HG02885 (cell line): Measurements from ENCODE around the gene FXYD2.

Source experiments
- ATAC-seq: cut with Tn5 transposase; IDR thresholded peaks from one replicate; pipeline ENCODE4 v1.9.1; 2021; ENCODE audit warnings: mild to moderate bottlenecking; ENCODE audit not compliant: unreplicated experiment, poor library complexity

Gene FXYD2

DNA sequence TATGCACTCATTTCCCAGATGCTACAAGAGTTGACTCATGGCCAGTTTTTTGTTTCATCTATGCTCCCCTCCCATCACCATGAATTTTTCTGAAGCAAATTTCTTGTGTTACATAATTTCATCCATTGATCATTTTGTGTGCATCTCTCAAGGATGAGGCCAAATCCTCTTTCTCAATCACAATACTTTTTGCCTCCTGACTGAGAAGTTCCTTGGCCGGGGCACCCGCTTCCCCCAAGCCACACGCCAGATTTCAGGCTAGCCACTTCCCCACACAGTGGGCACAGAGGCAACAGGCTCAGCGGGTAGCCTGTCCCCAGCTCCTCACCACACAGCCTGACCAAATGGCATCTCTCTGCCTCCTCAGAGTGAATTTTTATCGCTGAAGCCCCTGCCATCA, 17.7 kb downstream of the FXYD2 start:
- ATAC-seq = no peak

GRCh38 chr11:117805045-117805444, 19.5 kb downstream of the FXYD2 start:
- ATAC-seq = no peak

GRCh38 chr11:117803896-117804295, 20.6 kb downstream of the FXYD2 start:
- ATAC-seq = no peak

DNA sequence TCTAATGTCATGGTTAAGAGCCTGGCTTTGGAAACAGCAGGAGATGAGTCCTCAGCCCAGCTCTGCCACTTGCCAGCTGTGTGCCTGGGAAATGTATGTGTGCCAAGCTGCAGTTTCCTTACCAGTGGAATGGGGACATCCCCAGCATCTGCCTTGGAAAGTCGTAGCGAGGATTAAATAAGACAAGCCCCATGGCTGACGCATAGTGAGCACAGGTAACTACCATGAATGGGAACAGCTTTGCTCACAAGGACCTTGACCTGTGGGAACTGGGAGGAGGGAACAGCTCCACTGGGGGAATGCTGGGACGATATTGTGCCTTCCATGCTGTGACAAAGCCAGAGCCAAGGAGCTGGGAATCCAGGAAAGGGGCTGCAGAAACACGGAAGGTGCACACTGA, 24.9 kb downstream of the FXYD2 start:
- ATAC-seq = no peak

- no peak for ATAC-seq
Measured at GRCh38 chr11:117796872-117797529, 27.5 kb downstream of the FXYD2 start, which contains the start of gene DSCAML1. DSCAML1 (minus strand) TSS chr11:117797216; CDS start chr11:117797079, 137 bp downstream.

- ATAC-seq = no peak
Measured at GRCh38 chr11:117796456-117796871, 28.1 kb downstream of the FXYD2 start.

- no peak for ATAC-seq
Measured at GRCh38 chr11:117795638-117796455, 28.7 kb downstream of the FXYD2 start.

- no peak for ATAC-seq
Measured at GRCh38 chr11:117794772-117795629, 29.5 kb downstream of the FXYD2 start.

GRCh38 chr11:117794135-117794534, 30.4 kb downstream of the FXYD2 start:
- no peak for ATAC-seq

- no peak for ATAC-seq
Measured at GRCh38 chr11:117793583-117793982, 31.0 kb downstream of the FXYD2 start.

- ATAC-seq = no peak
Measured at GRCh38 chr11:117792992-117793391, 31.6 kb downstream of the FXYD2 start.

DNA sequence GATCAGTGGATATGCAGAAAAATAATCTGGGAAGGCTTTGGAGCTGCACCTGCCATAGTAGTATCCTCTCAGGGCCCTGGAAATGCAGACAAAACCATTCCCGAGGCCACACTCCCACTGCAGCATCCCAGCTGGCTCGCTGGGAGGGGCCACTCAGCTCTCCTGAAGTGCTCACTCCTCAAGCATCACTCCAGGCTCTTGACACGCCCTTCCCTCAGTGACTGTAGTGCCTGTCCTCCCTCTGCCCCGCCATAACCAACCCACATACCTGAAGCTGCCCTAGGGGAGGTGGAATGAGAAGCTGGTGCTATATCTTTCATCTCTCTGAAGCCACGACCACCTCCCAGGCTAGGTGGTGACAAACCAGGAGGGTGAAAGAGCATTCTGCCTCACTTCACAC, 32.3 kb downstream of the FXYD2 start:
- no peak for ATAC-seq

DNA sequence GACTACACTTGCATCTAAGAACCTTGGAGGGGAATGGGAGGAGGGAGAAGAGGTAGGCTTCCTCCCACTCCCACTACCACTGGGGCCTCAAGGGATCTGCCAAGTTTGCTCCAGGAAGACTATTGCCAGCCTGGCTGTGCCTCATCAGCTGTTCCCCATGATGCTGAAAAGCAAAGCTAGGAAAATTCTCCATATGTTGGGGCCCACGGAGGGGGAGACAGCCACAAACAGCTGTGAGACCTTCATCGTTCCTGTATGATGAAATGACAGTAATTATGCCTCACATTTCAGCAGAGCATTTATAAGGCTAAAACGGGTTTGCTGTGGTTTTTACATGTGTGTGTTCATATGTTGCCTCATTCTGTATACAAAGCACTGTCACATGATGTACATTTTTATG, 34.3 kb downstream of the FXYD2 start:
- ATAC-seq = no peak

DNA sequence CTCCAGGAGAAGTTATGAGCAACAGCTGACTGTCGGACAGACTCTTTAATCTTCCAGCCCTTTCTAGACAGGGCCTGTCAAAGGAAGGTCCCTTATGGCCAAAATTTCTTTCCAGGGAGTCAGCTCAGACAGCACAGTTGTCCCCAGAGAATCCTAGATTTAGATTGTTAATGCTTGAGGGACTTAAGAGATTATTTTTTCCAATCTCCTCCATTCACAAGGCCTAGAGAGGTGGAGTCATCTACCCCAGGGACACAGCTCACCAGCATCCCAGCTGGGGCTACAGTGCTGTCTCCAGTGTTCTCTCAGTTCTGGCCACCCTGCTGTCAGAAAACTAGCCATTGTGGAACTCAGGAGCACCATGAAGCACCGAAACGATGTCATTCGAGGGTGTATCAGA, 35.3 kb downstream of the FXYD2 start:
- no peak for ATAC-seq

- no peak for ATAC-seq
Measured at GRCh38 chr11:117786135-117786870, 38.2 kb downstream of the FXYD2 start.

- no peak for ATAC-seq
Measured at GRCh38 chr11:117782101-117782500, 42.4 kb downstream of the FXYD2 start.

- no peak for ATAC-seq
Measured at GRCh38 chr11:117781627-117782026, 42.9 kb downstream of the FXYD2 start.

GRCh38 chr11:117780456-117780855, 44.1 kb downstream of the FXYD2 start:
- no peak for ATAC-seq

- no peak for ATAC-seq
Measured at GRCh38 chr11:117774553-117774952, 50.0 kb downstream of the FXYD2 start.

- ATAC-seq = no peak
Measured at GRCh38 chr11:117772360-117772759, 52.2 kb downstream of the FXYD2 start.
